Astrocyte (in vitro differentiated cells and primary cell): Measurements from ENCODE around the gene NFAM1.

Source experiments
- CTCF ChIP-seq: IDR thresholded peaks from 2 replicates; pipeline ENCODE4 v1.5.1; 2011; ENCODE audit warnings: low read depth, mild to moderate bottlenecking, inconsistent platforms, low read length, moderate library complexity; ENCODE audit not compliant: insufficient read depth
- EZH2 ChIP-seq: IDR thresholded peaks from 2 replicates; pipeline ENCODE4 v1.6.1; 2012; ENCODE audit warnings: mild to moderate bottlenecking, low read length, inconsistent platforms; ENCODE audit not compliant: insufficient read depth

- no peak for TF ChIP-seq CTCF
- TF ChIP-seq EZH2, result no peak
These were observed 1.8 kb upstream of the NFAM1 start for GRCh38 chr22:42433754-42434682.
